ENCODE measurements around the gene ZNF774. TPM values are rescaled to one million over a fixed set of nuclear protein-coding genes. Genes with fewer than 3 reads are reported as not detected.

ZNF774 gene
- total and polyA plus RNA-seq, 2 of the 13 experiments (the other 11 are each of a cell fraction or from before 2014, with no cell fraction given): 0.59 to 1.4 TPM

DNA sequence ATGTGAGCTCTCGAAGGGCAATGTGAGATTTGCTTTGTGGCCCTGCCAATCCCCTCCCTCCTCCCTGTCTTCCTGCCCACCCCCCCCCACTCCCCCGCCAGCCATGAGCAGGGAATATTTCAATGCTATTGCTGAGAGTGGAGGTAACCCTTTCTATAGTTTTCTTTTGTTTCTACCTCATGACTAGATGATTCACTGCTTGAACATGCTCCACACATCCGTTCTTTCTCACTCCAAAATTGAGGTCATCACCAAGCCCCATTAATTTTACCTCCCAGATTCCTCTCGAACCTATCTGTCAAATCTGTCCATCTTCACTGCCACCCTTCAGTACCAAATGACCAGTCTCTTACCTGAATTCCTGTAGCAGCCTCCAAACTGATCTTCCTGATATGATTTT lies 12.2 kb downstream of the ZNF774 start:
- POLR2A ChIA-PET: no interaction called here
- H3K79me2 ChIP-seq (ENCODE audit: insufficient read depth, low read length): no peaks in the 10 kb centered on the region
- H2AFZ ChIP-seq (ENCODE audit: low read length): no peak overlapping the region
- no peaks in the 10 kb centered on the region for H3K4me1 ChIP-seq (ENCODE audit: insufficient read depth, low read length)
- peaks cover 0 to 2% of the 10 kb centered on the region in 2 experiments; a peak in 1 of 5 replicates for H3K36me3 ChIP-seq (replicated peaks in 1 of 2; ENCODE audit: control insufficient read depth in 1 of 2, insufficient read depth in 2 of 2, low read length in 2 of 2)
- intact Hi-C loops (cut with micrococcal nuclease; ENCODE audit: unreplicated experiment): no loop called here
- H4K20me1 ChIP-seq (ENCODE audit: insufficient read depth, low read length): no peaks in the 10 kb centered on the region
- FAIRE-seq (no peak), DNase-seq (ENCODE audit: low spot score) (no peak), ATAC-seq (no peak)
- BruUV-seq (replicated peaks): no TSS peak
- no peaks in the 10 kb centered on the region for H3K9me3 ChIP-seq (ENCODE audit: low read length)
- 71% methylated on average over 4 of the region's 4 CpGs for WGBS (ENCODE audit: low lambda C conversion rate)
- H3K4me2 ChIP-seq (ENCODE audit: low read depth, low read length): no peak overlapping the region
- CTCF ChIA-PET (ENCODE audit: low intra/inter-chr PET ratio, low total read pairs): no interaction called here
- H3K4me3 ChIP-seq (replicated peaks in 1 of 3; ENCODE audit: insufficient read depth in 1 of 3, low read depth in 2 of 3, low read length in 3 of 3): no peak overlapping the region
- H3K27ac ChIP-seq (ENCODE audit: extremely low read length, insufficient read depth, low read length): no peak overlapping the region
- no peak overlapping the region for H3K9ac ChIP-seq (ENCODE audit: insufficient read depth, low read depth, low read length)
- no peaks in the 10 kb centered on the region for H3K27me3 ChIP-seq (ENCODE audit: control insufficient read depth in 1 of 2, insufficient read depth in 2 of 2, low read length in 2 of 2)
- in situ Hi-C loops (cut with HindIII; ENCODE audit: extremely low pct_ligation_motif_present, low pct_unique_long_range_greater_than_20kb): loop anchor here (10.0 kb wide), 1 partner anchor 121 kb away; no protein-coding TSS in a partner anchor
- TF ChIP-seq ZNF329 (CRISPR knock-in tag; IDR thresholded peaks at IDR 0.05; ENCODE audit: low read depth) (no peak), KMT2B (CRISPR knock-in tag; IDR thresholded peaks at IDR 0.05) (no peak), ZBTB7B (CRISPR knock-in tag; IDR thresholded peaks at IDR 0.05) (no peak), POGZ (CRISPR knock-in tag; IDR thresholded peaks at IDR 0.05) (no peak), ZNF30 (CRISPR knock-in tag; IDR thresholded peaks at IDR 0.05) (no peak), HNF4G (IDR thresholded peaks at IDR 0.05; ENCODE audit: borderline replicate concordance, low read depth, low read length) (no peak), HNF4G (CRISPR knock-in tag; IDR thresholded peaks at IDR 0.05; ENCODE audit: borderline replicate concordance, low read depth) (no peak), PPARG (CRISPR knock-in tag; conservative IDR thresholded peaks at IDR 0.05) (no peak), NONO (IDR thresholded peaks at IDR 0.05) (no peak), NONO (CRISPR knock-in tag; conservative IDR thresholded peaks at IDR 0.05) (no peak), PHF20 (CRISPR knock-in tag; IDR thresholded peaks at IDR 0.05) (no peak)
- TF ChIP-seq, protein P1, sequence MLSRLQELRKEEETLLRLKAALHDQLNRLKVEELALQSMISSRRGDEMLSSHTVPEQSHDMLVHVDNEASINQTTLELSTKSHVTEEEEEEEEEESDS (CRISPR knock-in tag; IDR thresholded peaks at IDR 0.05; ENCODE audit: borderline replicate concordance): no peak
- TF ChIP-seq, protein P2, sequence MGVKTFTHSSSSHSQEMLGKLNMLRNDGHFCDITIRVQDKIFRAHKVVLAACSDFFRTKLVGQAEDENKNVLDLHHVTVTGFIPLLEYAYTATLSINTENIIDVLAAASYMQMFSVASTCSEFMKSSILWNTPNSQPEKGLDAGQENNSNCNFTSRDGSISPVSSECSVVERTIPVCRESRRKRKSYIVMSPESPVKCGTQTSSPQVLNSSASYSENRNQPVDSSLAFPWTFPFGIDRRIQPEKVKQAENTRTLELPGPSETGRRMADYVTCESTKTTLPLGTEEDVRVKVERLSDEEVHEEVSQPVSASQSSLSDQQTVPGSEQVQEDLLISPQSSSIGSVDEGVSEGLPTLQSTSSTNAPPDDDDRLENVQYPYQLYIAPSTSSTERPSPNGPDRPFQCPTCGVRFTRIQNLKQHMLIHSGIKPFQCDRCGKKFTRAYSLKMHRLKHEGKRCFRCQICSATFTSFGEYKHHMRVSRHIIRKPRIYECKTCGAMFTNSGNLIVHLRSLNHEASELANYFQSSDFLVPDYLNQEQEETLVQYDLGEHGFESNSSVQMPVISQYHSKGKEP (CRISPR knock-in tag; IDR thresholded peaks at IDR 0.05): no peak
- TF ChIP-seq, protein P3, sequence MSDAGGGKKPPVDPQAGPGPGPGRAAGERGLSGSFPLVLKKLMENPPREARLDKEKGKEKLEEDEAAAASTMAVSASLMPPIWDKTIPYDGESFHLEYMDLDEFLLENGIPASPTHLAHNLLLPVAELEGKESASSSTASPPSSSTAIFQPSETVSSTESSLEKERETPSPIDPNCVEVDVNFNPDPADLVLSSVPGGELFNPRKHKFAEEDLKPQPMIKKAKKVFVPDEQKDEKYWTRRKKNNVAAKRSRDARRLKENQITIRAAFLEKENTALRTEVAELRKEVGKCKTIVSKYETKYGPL (CRISPR knock-in tag; IDR thresholded peaks at IDR 0.05): no peak
- TF ChIP-seq, protein P4, sequence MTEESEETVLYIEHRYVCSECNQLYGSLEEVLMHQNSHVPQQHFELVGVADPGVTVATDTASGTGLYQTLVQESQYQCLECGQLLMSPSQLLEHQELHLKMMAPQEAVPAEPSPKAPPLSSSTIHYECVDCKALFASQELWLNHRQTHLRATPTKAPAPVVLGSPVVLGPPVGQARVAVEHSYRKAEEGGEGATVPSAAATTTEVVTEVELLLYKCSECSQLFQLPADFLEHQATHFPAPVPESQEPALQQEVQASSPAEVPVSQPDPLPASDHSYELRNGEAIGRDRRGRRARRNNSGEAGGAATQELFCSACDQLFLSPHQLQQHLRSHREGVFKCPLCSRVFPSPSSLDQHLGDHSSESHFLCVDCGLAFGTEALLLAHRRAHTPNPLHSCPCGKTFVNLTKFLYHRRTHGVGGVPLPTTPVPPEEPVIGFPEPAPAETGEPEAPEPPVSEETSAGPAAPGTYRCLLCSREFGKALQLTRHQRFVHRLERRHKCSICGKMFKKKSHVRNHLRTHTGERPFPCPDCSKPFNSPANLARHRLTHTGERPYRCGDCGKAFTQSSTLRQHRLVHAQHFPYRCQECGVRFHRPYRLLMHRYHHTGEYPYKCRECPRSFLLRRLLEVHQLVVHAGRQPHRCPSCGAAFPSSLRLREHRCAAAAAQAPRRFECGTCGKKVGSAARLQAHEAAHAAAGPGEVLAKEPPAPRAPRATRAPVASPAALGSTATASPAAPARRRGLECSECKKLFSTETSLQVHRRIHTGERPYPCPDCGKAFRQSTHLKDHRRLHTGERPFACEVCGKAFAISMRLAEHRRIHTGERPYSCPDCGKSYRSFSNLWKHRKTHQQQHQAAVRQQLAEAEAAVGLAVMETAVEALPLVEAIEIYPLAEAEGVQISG (CRISPR knock-in tag; IDR thresholded peaks at IDR 0.05): no peak
- TF ChIP-seq, protein P5, sequence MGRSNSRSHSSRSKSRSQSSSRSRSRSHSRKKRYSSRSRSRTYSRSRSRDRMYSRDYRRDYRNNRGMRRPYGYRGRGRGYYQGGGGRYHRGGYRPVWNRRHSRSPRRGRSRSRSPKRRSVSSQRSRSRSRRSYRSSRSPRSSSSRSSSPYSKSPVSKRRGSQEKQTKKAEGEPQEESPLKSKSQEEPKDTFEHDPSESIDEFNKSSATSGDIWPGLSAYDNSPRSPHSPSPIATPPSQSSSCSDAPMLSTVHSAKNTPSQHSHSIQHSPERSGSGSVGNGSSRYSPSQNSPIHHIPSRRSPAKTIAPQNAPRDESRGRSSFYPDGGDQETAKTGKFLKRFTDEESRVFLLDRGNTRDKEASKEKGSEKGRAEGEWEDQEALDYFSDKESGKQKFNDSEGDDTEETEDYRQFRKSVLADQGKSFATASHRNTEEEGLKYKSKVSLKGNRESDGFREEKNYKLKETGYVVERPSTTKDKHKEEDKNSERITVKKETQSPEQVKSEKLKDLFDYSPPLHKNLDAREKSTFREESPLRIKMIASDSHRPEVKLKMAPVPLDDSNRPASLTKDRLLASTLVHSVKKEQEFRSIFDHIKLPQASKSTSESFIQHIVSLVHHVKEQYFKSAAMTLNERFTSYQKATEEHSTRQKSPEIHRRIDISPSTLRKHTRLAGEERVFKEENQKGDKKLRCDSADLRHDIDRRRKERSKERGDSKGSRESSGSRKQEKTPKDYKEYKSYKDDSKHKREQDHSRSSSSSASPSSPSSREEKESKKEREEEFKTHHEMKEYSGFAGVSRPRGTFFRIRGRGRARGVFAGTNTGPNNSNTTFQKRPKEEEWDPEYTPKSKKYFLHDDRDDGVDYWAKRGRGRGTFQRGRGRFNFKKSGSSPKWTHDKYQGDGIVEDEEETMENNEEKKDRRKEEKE (IDR thresholded peaks at IDR 0.05): no peak
- TF ChIP-seq, protein P6, sequence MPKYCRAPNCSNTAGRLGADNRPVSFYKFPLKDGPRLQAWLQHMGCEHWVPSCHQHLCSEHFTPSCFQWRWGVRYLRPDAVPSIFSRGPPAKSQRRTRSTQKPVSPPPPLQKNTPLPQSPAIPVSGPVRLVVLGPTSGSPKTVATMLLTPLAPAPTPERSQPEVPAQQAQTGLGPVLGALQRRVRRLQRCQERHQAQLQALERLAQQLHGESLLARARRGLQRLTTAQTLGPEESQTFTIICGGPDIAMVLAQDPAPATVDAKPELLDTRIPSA (CRISPR knock-in tag; IDR thresholded peaks at IDR 0.05; ENCODE audit: borderline replicate concordance): no peak
